ENCODE measurements around the gene LMOD2. TPM values are rescaled to one million over a fixed set of nuclear protein-coding genes. Genes with fewer than 3 reads are reported as not detected.

LMOD2 gene
- total RNA-seq, 6 experiments from 2014 or later: not detected

DNA sequence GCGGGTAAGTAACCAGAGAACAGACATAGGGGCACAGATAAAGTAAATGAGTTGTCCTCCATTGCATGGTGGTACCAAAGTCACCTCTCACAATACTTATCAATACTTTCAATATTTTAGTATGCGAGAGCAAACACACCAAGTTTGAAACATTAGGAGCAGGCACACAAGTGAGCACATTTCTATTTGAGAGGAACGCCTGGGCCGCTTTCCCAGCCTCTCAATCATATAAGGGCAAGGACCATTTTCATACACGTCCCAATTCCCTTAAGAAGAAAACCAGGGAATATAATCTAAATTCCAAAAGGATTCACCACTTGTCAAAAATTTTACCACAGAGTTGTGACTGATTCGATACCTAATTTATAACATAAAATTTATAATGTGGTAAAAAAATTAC lies 7.5 kb downstream of the LMOD2 start:
- TF ChIP-seq, protein P1, sequence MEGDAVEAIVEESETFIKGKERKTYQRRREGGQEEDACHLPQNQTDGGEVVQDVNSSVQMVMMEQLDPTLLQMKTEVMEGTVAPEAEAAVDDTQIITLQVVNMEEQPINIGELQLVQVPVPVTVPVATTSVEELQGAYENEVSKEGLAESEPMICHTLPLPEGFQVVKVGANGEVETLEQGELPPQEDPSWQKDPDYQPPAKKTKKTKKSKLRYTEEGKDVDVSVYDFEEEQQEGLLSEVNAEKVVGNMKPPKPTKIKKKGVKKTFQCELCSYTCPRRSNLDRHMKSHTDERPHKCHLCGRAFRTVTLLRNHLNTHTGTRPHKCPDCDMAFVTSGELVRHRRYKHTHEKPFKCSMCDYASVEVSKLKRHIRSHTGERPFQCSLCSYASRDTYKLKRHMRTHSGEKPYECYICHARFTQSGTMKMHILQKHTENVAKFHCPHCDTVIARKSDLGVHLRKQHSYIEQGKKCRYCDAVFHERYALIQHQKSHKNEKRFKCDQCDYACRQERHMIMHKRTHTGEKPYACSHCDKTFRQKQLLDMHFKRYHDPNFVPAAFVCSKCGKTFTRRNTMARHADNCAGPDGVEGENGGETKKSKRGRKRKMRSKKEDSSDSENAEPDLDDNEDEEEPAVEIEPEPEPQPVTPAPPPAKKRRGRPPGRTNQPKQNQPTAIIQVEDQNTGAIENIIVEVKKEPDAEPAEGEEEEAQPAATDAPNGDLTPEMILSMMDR (IDR thresholded peaks at IDR 0.05): no peak
- H3K27ac Mint-ChIP-seq: no peak overlapping the region
- H3K27me3 Mint-ChIP-seq (ENCODE audit: insufficient read depth): peaks cover 27% of the 10 kb centered on the region
- no peak overlapping the region for H3K4me3 Mint-ChIP-seq
- no peaks in the 10 kb centered on the region for H3K36me3 Mint-ChIP-seq (ENCODE audit: low read depth)
- H3K9me3 Mint-ChIP-seq: no peaks in the 10 kb centered on the region
- no peak for DNase-seq
- H3K4me1 Mint-ChIP-seq (ENCODE audit: low read depth): no peaks in the 10 kb centered on the region

DNA sequence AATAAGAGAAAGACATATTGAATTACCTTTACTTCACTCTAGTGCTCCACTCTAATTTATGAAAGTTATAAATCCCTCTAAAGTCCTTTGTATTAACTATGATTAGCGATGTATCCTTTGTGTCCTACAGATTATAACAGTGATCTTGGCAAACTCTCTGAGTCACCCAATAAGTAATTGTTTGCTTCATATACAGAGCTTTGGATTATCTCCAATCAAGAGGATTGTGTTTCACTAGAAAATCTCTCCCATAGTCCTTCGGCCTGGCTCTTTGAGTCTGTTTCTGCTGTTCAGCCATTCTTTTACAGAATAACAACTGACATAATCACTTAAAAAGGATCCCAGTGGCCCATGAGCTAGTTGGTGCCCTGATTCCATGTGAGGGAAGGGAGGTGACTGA lies 9.5 kb downstream of the LMOD2 start:
- Mint-ChIP-seq H3K4me3 (no peak overlapping the region), H3K27me3 (ENCODE audit: insufficient read depth) (peaks cover 27% of the 10 kb centered on the region), H3K9me3 (no peaks in the 10 kb centered on the region), H3K36me3 (ENCODE audit: low read depth) (no peaks in the 10 kb centered on the region), H3K4me1 (ENCODE audit: low read depth) (no peaks in the 10 kb centered on the region), H3K27ac (no peak overlapping the region)
- TF ChIP-seq, protein P1 (IDR thresholded peaks at IDR 0.05): no peak
- no peak for DNase-seq

DNA sequence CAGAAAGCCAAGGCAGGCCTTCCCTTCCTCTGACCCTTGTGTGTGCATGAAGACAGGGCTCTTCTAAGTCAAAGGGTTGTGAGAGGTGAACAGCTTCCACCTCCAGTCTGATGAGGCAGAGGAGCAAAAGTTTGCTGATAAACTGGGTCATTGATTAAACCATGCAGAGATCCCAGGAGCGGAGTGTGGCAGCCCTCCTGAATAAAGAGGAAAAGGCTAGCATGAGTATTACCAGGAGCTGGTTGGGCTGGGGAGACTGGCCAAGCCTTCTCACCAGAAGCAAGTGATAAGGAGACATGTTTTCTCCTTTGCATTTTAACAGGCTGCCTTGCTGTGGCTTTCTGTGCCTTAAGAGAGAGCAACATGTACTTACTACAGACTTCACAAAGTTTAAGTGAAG lies 10.2 kb downstream of the LMOD2 start:
- no peak overlapping the region for H3K27ac Mint-ChIP-seq
- TF ChIP-seq, protein P1 (IDR thresholded peaks at IDR 0.05): no peak
- no peak overlapping the region for H3K4me3 Mint-ChIP-seq
- no peak for DNase-seq
- H3K4me1 Mint-ChIP-seq (ENCODE audit: low read depth): no peaks in the 10 kb centered on the region
- H3K36me3 Mint-ChIP-seq (ENCODE audit: low read depth): no peaks in the 10 kb centered on the region
- peaks cover 23% of the 10 kb centered on the region for H3K27me3 Mint-ChIP-seq (ENCODE audit: insufficient read depth)
- no peaks in the 10 kb centered on the region for H3K9me3 Mint-ChIP-seq

- Mint-ChIP-seq H3K4me3 (no peak overlapping the region), H3K27me3 (ENCODE audit: insufficient read depth) (peaks cover 19% of the 10 kb centered on the region), H3K4me1 (ENCODE audit: low read depth) (no peaks in the 10 kb centered on the region), H3K9me3 (no peaks in the 10 kb centered on the region), H3K27ac (no peak overlapping the region), H3K36me3 (ENCODE audit: low read depth) (no peaks in the 10 kb centered on the region)
- TF ChIP-seq, protein P1 (IDR thresholded peaks at IDR 0.05): no peak
- DNase-seq: no peak
Observed at GRCh38 chr7:123666492-123666891, 10.8 kb downstream of the LMOD2 start.

GRCh38 chr7:123669485-123669884 lies 13.8 kb downstream of the LMOD2 start:
- TF ChIP-seq, protein P1 (IDR thresholded peaks at IDR 0.05): no peak
- DNase-seq: no peak
- H3K4me1 Mint-ChIP-seq (ENCODE audit: low read depth): peaks cover 6% of the 10 kb centered on the region
- H3K4me3 Mint-ChIP-seq: no peak overlapping the region
- no peaks in the 10 kb centered on the region for H3K9me3 Mint-ChIP-seq
- H3K27ac Mint-ChIP-seq: no peak overlapping the region
- H3K36me3 Mint-ChIP-seq (ENCODE audit: low read depth): no peaks in the 10 kb centered on the region
- H3K27me3 Mint-ChIP-seq (ENCODE audit: insufficient read depth): peaks cover 7% of the 10 kb centered on the region

DNA sequence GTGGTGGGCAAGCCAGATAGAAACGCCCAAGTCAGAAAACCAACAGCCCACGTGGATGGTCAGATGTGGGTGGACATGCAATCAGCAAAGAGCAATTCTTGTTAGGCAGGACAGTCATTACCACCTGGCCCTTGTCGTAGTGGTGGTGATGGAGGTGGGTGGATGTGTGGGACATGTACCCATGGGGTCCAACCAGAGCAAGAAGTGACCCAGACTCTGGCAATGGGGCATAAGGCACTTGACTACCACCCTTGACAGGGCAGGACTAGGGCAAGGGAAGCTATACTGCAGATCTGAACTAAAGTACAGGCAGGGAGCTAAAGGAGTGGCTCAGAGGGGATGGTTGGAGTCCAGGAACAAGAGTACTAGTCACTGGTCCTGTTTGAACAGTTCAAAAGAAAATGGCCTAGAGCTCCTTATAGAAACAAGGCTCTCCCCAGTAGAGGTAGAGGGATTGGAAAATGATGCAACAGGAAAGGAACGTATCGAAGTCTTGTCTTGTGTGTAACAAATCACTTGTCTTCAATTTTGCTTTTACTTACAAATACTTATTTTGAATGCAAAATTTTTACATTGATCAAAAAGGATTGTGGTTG lies 17.6 kb downstream of the LMOD2 start:
- no peaks in the 10 kb centered on the region for H3K36me3 Mint-ChIP-seq (ENCODE audit: low read depth)
- H3K4me1 Mint-ChIP-seq (ENCODE audit: low read depth): peaks cover 19% of the 10 kb centered on the region
- no peak overlapping the region for H3K4me3 Mint-ChIP-seq
- no peak for DNase-seq
- no peaks in the 10 kb centered on the region for H3K9me3 Mint-ChIP-seq
- peaks cover 1% of the 10 kb centered on the region for H3K27me3 Mint-ChIP-seq (ENCODE audit: insufficient read depth)
- TF ChIP-seq, protein P1 (IDR thresholded peaks at IDR 0.05): no peak
- H3K27ac Mint-ChIP-seq: no peak overlapping the region

Measured in HFFc6 (cell line).